CD4-positive, alpha-beta T cell treated with Interleukin-6 at 100 ng/mL for 8 hours (primary cell): ENCODE results near the gene TSPAN9.

ENCODE experiments used
- DNase-seq: peaks from one replicate; pipeline ENCODE4 v3.0.0-alpha.2; 2020; ENCODE audit warnings: mixed read lengths, low spot score

TSPAN9 gene

GRCh38 chr12:3316776-3317480 lies 239.7 kb downstream of the TSPAN9 start:
- DNase-seq: no peak

DNA sequence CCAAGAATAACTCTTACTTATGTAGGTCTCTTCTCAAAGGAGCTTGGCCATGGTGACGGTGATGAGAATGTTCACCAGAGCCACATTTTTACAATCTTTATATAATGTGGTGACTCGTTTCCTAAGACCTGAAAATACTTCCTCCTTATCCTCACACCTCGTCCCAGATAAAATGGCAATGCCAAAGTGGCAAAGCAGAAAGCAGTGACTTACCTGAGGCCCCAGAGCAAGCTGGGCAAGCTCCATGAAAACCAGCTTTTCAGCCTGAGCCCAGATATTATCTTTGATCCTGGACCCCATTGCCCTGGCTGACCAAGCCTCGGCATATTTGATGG lies 240.3 kb downstream of the TSPAN9 start:
- no peak for DNase-seq

- DNase-seq: no peak
Measured at GRCh38 chr12:3317841-3318501, 240.8 kb downstream of the TSPAN9 start.

DNA sequence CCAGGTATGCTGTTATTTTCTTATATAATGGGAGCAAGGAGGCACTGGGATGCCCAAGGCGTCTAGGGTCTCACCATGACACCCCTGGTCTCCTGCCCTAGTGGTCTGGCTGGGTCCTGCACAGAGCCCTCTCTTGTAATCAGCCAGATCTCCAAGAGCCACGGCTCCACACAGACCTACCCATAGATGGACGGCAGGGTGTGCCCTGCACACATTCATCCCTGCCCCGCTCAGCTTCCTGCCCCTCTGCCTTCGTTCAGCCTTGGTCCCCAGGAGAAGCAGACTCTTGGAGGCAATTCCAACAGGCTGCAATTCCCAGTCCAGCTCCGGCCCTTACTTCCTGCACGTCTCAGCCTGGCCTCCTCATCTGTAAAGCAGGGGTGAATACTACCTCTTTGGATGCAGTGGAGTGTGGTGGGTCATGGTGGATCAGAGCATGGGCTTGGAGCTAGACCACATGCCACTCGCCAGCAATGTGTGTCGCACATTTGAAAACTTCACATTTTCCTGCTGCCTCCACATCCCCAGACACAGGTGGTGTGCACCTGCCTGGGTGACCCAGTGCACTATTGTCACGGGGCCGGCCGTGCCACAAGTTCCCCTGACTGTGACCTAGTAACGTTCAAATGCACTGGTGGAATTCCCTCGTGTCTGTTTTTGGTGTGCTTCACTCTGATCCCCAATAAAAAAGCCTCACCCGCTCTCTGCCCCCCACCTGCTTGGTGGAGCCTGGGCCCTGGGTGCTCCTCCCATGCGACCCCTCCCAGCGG lies 242.7 kb downstream of the TSPAN9 start:
- DNase-seq: no peak

DNA sequence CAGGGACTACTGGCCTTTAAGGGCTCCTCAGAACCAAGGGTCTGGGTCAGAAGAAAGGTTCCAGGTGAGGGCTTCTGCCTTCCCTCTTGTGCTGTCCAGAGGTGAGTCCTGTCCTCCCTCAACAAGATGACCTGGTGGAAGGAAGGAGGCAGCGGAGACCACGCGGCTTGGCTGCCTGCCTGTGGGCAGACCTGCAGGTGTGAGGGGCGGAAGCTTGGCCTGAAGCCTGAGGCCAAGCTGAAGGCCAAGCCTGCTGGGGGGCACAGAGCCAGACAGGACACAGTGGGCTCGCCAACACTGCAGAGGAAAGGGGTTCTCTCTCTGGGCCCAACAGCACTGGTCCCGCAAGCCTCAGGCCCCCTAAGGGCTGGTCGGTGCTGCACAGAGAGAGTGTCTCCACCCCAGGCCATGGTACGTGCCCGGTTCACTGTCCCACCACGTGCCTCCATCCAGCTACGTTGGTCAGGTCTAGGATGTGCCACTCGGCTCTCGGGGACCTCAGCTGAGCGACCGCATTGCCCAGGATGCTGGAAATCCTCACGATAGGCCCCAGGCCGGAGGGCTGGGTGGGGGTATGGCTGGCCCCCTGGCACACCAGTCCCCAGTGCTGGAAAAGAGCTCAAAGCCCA lies 243.8 kb downstream of the TSPAN9 start:
- no peak for DNase-seq

GRCh38 chr12:3321881-3322280 lies 244.7 kb downstream of the TSPAN9 start:
- DNase-seq: no peak

DNA sequence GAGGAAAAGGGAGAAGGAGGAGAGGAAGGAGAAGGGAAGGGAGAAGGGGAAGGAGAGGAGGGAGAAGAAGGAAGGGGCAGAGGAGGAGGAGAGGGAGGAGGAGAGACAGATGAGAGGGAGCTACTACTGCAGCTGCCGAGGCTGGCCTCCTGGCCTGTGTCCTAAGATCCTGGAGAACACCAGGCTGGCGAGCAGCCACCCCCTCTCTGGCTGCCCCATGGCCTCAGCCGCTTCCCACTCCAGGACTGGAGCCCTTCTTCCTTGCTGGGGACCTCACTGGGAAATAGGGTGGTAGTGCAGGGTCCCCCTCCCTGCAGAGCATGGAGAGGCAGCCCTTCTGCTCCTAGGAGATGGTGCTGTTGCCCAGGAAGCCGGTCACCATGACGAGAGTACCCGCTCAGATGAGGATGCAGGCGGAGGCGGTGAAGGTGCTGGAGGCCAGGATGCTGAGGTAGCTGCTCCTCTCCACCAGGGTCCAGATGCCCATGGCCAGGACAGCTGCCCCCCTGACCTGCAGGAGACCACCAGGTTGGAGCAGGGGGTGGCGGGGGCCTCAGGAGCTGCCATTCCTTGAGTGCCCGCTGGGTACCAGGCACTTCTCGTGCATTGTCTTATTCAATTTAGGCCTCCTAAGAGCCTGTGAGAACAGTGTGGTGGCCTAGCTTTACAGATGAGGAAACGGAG lies 246.0 kb downstream of the TSPAN9 start:
- no peak for DNase-seq

- DNase-seq: no peak
Measured at GRCh38 chr12:3325736-3326135, 248.6 kb downstream of the TSPAN9 start.

GRCh38 chr12:3326156-3326849 lies 249.1 kb downstream of the TSPAN9 start:
- DNase-seq: no peak

GRCh38 chr12:3326850-3327780 lies 249.9 kb downstream of the TSPAN9 start:
- DNase-seq: no peak

DNA sequence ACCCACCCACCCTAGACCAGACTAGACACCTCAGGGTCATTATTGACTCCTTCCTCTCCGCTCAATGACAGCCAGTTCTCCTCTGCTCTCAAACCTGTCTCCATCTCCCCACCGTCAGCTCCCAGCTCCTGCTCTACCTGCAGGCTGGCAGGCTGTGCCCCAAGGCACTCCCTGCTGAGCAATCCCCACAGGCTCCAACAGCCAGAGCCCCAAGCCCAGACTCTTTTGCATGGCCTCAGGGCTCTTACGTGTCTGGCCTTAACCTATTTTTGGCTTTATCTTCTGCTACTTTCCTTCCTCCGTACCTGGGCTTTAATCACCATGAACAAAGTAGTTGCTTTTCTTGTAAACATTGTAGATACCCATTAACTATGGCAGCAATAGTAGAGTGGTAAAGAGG lies 250.9 kb downstream of the TSPAN9 start:
- DNase-seq: no peak

- no peak for DNase-seq
Measured at GRCh38 chr12:3328571-3328970, 251.4 kb downstream of the TSPAN9 start.

DNA sequence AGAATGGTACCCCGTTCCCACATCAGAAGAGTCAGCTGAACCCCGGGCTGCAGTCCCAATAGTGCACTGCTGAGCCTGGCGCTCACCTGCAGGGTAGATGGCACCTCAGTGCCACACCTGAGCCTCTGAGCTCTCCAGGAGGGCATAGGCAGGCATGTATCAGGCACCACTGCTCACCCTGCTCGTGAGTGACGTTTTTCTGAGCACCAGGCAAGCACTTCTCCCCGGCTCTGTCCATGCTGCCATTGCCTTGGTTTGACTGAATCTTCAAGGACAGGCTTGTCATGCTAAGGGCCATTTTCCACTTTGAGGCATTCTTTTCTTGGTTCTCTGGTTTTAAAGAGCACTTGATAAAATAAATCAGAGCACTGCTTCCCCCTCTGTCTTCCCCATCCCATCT lies 252.2 kb downstream of the TSPAN9 start:
- DNase-seq: no peak

- DNase-seq: no peak
Measured at GRCh38 chr12:3330976-3331510, 253.9 kb downstream of the TSPAN9 start.

DNA sequence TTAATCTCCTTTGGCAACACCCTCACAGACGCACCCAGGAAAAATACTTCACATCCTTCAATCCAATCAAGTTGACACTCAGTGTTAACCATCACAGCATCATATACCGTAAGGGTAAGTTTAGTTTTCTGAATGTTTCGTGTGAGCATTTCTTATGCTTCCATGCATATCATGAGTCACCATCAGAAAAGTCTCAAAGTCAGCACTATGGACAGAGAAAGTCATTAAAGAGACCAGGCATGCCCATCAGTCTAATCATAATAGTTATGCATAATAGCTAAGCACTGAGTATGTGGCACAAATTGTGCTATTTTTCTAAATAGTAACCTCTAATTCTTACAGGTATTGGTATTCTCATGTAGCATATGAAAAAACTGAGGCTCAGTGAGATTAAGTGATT lies 255.0 kb downstream of the TSPAN9 start:
- no peak for DNase-seq

DNA sequence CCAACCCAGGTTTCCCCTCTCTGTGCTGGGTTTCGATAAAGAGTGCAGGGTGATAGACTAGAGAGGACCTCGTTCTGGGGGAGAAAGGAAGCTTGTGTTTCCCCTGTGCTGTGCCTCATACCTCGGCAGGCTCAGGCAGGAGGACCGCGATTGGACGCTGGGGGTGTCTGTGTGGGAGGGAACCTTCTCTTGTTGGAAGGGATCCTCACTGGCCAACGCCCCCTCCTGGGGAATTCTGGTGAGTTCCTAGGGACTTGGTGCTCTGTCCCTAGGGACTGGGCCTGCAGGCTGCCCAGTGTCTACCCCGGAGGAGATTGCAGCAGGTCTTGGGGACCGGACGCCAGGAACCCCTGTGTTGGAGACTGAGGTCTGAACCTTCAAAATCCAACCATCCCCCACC lies 256.4 kb downstream of the TSPAN9 start:
- no peak for DNase-seq

- DNase-seq: no peak
Measured at GRCh38 chr12:3333991-3334391, 256.8 kb downstream of the TSPAN9 start.

- DNase-seq: no peak
Measured at GRCh38 chr12:3335078-3335487, 257.9 kb downstream of the TSPAN9 start.
